SK-N-SH treated with all-trans-retinoic acid at 6 μM for 48 hours (cell line): Measurements from ENCODE around the gene PAX5.

Source experiments
- ATAC-seq: fragments of 200-7000 bp; cut with Tn5 transposase; 3 replicates; pipeline ENCODE4 v1.9.1; 2020; ENCODE audit warnings: mild to moderate bottlenecking, moderate library complexity
- ARNTL ChIP-seq: fragments of 450-650 bp; formaldehyde crosslinking; IDR thresholded peaks from 2 replicates; pipeline ENCODE4 v1.5.0; 2020; ENCODE audit warnings: low read depth, mild to moderate bottlenecking, moderate library complexity, borderline replicate concordance
- CREB5 ChIP-seq: fragments of 250-450 bp; sonication (Bioruptor Pico); IDR thresholded peaks from 2 replicates; pipeline ENCODE4 v1.5.1; 2020; ENCODE audit warnings: low read depth, mild to moderate bottlenecking, moderate library complexity
- CSDC2 ChIP-seq: fragments of 250-450 bp; sonication (Bioruptor Pico); IDR thresholded peaks from 2 replicates; pipeline ENCODE4 v1.5.0; 2020; ENCODE audit warnings: mild to moderate bottlenecking, moderate library complexity
- CSRNP3 ChIP-seq: fragments of 250-450 bp; sonication (Bioruptor Pico); IDR thresholded peaks from 2 replicates; pipeline ENCODE4 v1.5.1; 2021; ENCODE audit warnings: mild to moderate bottlenecking, moderate library complexity
- GLIS3 ChIP-seq: fragments of 250-450 bp; sonication (Bioruptor Pico); IDR thresholded peaks from 2 replicates; pipeline ENCODE4 v1.5.0; 2020; ENCODE audit warnings: mild to moderate bottlenecking, moderate library complexity
- OSR1 ChIP-seq: fragments of 250-450 bp; sonication (Bioruptor Pico); IDR thresholded peaks from 2 replicates; pipeline ENCODE4 v1.8.0; 2022; ENCODE audit warnings: moderate library complexity, mild to moderate bottlenecking, inconsistent platforms
- POU6F1 ChIP-seq: fragments of 250-450 bp; sonication (Bioruptor Pico); IDR thresholded peaks from 2 replicates; pipeline ENCODE4 v1.8.0; 2021; ENCODE audit warnings: low read depth, mild to moderate bottlenecking, moderate library complexity, borderline replicate concordance
- PPARA ChIP-seq: fragments of 250-450 bp; sonication (Bioruptor Pico); IDR thresholded peaks from 2 replicates; pipeline ENCODE4 v1.5.0; 2020; ENCODE audit warnings: mild to moderate bottlenecking, borderline replicate concordance
- RARB ChIP-seq: fragments of 250-450 bp; sonication (Bioruptor Pico); IDR thresholded peaks from 2 replicates; pipeline ENCODE4 v1.8.0; 2021; ENCODE audit warnings: mild to moderate bottlenecking, moderate library complexity
- SNAI2 ChIP-seq: fragments of 250-450 bp; sonication (Bioruptor Pico); IDR thresholded peaks from 2 replicates; pipeline ENCODE4 v1.5.0; 2020; ENCODE audit warnings: mild to moderate bottlenecking, moderate library complexity
- TCF4 ChIP-seq: fragments of 250-450 bp; sonication (Bioruptor Pico); IDR thresholded peaks from 2 replicates; pipeline ENCODE4 v1.8.0; 2021; ENCODE audit warnings: mild to moderate bottlenecking, moderate library complexity, borderline replicate concordance
- TOX ChIP-seq: fragments of 250-450 bp; sonication (Bioruptor Pico); IDR thresholded peaks from 2 replicates; pipeline ENCODE4 v1.8.0; 2021; ENCODE audit warnings: mild to moderate bottlenecking, moderate library complexity, borderline replicate concordance
- ZC3H10 ChIP-seq: fragments of 250-450 bp; sonication (Bioruptor Pico); IDR thresholded peaks from 2 replicates; pipeline ENCODE4 v1.5.1; 2021; ENCODE audit warnings: mild to moderate bottlenecking, moderate library complexity
- ZFP3 ChIP-seq: fragments of 250-450 bp; sonication (Bioruptor Pico); IDR thresholded peaks from 2 replicates; pipeline ENCODE4 v1.5.0; 2020; ENCODE audit warnings: mild to moderate bottlenecking, moderate library complexity
- ZFP30 ChIP-seq: fragments of 450-650 bp; formaldehyde crosslinking; IDR thresholded peaks from 2 replicates; pipeline ENCODE4 v1.5.0; 2022; ENCODE audit warnings: mild to moderate bottlenecking, moderate library complexity
- ZNF565 ChIP-seq: fragments of 450-650 bp; formaldehyde crosslinking; conservative IDR thresholded peaks from 2 replicates; pipeline ENCODE4 v1.5.0; 2020; ENCODE audit warnings: low read depth, mild to moderate bottlenecking, moderate library complexity
- ZNF70 ChIP-seq: fragments of 450-650 bp; formaldehyde crosslinking; IDR thresholded peaks from 2 replicates; pipeline ENCODE4 v1.5.0; 2020; ENCODE audit warnings: mild to moderate bottlenecking, moderate library complexity
- ZNF8 ChIP-seq: fragments of 450-650 bp; formaldehyde crosslinking; IDR thresholded peaks from 2 replicates; pipeline ENCODE4 v1.5.0; 2020; ENCODE audit warnings: mild to moderate bottlenecking, moderate library complexity
- TF ChIP-seq, protein P1 (sequence below): fragments of 250-450 bp; sonication (Bioruptor Pico); IDR thresholded peaks from 2 replicates; pipeline ENCODE4 v1.5.0; 2020; ENCODE audit warnings: mild to moderate bottlenecking, moderate library complexity
- TF ChIP-seq, protein P2 (sequence below): fragments of 250-450 bp; sonication (Bioruptor Pico); IDR thresholded peaks from 2 replicates; pipeline ENCODE4 v1.8.0; 2020; ENCODE audit warnings: mild to moderate bottlenecking, moderate library complexity, borderline replicate concordance

PAX5 gene

DNA sequence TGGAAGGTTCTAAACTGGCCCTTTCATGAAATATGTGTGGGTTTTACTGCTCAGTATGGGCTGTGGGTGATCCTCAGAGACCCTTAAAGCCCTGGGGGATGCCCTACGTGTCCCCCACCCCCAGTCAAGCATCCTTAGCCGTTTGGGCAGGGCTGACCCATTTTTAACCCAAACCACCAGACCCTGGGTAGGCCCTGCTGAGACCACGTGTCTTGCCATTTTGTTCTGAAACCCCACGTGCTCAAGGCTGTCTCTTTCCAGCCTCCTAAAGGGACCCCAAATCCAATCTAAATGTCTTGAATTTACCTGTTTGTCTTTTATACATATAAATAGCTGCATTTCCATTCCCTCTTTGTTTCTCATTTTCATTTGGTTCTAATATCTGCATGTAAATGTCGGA is 94.9 kb downstream of the PAX5 start (continued):
- TF ChIP-seq, protein P1, sequence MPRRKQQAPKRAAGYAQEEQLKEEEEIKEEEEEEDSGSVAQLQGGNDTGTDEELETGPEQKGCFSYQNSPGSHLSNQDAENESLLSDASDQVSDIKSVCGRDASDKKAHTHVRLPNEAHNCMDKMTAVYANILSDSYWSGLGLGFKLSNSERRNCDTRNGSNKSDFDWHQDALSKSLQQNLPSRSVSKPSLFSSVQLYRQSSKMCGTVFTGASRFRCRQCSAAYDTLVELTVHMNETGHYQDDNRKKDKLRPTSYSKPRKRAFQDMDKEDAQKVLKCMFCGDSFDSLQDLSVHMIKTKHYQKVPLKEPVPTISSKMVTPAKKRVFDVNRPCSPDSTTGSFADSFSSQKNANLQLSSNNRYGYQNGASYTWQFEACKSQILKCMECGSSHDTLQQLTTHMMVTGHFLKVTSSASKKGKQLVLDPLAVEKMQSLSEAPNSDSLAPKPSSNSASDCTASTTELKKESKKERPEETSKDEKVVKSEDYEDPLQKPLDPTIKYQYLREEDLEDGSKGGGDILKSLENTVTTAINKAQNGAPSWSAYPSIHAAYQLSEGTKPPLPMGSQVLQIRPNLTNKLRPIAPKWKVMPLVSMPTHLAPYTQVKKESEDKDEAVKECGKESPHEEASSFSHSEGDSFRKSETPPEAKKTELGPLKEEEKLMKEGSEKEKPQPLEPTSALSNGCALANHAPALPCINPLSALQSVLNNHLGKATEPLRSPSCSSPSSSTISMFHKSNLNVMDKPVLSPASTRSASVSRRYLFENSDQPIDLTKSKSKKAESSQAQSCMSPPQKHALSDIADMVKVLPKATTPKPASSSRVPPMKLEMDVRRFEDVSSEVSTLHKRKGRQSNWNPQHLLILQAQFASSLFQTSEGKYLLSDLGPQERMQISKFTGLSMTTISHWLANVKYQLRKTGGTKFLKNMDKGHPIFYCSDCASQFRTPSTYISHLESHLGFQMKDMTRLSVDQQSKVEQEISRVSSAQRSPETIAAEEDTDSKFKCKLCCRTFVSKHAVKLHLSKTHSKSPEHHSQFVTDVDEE (CRISPR knock-in tag), result no peak
- TF ChIP-seq ZNF565 (CRISPR knock-in tag), result no peak
- TF ChIP-seq ZNF8 (CRISPR knock-in tag), result no peak
- TF ChIP-seq ARNTL (CRISPR knock-in tag), result no peak
- TF ChIP-seq CREB5 (CRISPR knock-in tag), result no peak
- TF ChIP-seq OSR1, result no peak

GRCh38 chr9:36938617-36939016 is 95.5 kb downstream of the PAX5 start:
- no peak for ATAC-seq
- TF ChIP-seq ZFP30 (CRISPR knock-in tag) (no peak), ZNF565 (CRISPR knock-in tag) (no peak), TCF4 (CRISPR knock-in tag) (no peak), SNAI2 (no peak), PPARA (CRISPR knock-in tag) (no peak), CSRNP3 (CRISPR knock-in tag) (no peak)

DNA sequence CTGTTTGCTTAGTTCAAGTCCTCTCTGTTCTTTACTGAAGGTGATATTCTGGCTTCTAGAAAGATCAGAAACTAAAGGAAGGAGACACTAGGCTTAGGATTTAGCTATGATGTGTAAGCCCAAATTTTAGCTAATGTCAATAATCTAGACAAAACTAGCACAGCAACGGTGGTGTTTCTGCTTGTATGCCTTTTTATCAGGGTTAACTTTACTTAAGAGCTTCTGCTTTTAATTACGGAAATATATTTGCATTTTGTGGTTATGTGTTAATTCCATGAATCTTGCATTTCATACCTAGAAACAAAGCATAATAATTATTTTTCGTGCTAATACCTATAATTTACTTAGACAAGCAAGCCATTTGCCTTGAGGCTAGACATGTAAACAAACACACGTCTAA is 96.1 kb downstream of the PAX5 start:
- TF ChIP-seq TOX (CRISPR knock-in tag) (no peak), ZFP3 (CRISPR knock-in tag) (no peak), TCF4 (CRISPR knock-in tag) (no peak)
- TF ChIP-seq, all 23 proteins: peak for 0
- ATAC-seq, result no peak

- no peak for ATAC-seq
- TF ChIP-seq TCF4 (CRISPR knock-in tag), result no peak
- no peak for TF ChIP-seq ZNF8 (CRISPR knock-in tag)
- TF ChIP-seq ARNTL (CRISPR knock-in tag), result no peak
- no peak for TF ChIP-seq PPARA (CRISPR knock-in tag)
- TF ChIP-seq CREB5 (CRISPR knock-in tag), result no peak
- TF ChIP-seq TOX (CRISPR knock-in tag), result no peak
- no peak for TF ChIP-seq ZNF565 (CRISPR knock-in tag)
- no peak for TF ChIP-seq ZFP30 (CRISPR knock-in tag)
- TF ChIP-seq, protein P1 (CRISPR knock-in tag), result no peak
- no peak for TF ChIP-seq ZNF70 (CRISPR knock-in tag)
- TF ChIP-seq POU6F1 (CRISPR knock-in tag), result no peak
- no peak for TF ChIP-seq GLIS3 (CRISPR knock-in tag)
- no peak for TF ChIP-seq SNAI2
- TF ChIP-seq, protein P2, sequence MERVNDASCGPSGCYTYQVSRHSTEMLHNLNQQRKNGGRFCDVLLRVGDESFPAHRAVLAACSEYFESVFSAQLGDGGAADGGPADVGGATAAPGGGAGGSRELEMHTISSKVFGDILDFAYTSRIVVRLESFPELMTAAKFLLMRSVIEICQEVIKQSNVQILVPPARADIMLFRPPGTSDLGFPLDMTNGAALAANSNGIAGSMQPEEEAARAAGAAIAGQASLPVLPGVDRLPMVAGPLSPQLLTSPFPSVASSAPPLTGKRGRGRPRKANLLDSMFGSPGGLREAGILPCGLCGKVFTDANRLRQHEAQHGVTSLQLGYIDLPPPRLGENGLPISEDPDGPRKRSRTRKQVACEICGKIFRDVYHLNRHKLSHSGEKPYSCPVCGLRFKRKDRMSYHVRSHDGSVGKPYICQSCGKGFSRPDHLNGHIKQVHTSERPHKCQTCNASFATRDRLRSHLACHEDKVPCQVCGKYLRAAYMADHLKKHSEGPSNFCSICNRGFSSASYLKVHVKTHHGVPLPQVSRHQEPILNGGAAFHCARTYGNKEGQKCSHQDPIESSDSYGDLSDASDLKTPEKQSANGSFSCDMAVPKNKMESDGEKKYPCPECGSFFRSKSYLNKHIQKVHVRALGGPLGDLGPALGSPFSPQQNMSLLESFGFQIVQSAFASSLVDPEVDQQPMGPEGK (CRISPR knock-in tag), result no peak
- no peak for TF ChIP-seq CSDC2
- TF ChIP-seq CSRNP3 (CRISPR knock-in tag), result no peak
- TF ChIP-seq RARB, result no peak
- no peak for TF ChIP-seq ZC3H10 (CRISPR knock-in tag)
Observed at GRCh38 chr9:36937346-36937745, 96.7 kb downstream of the PAX5 start.
